ENCODE results near the gene MYL6B.
A peak's percentile ranks its signal among the peaks of the same experiment; 100 is the strongest.

Gene MYL6B

GRCh38 chr12:56143870-56144269 is 8.5 kb upstream of the MYL6B start:
- no peak for TF ChIP-seq CTCF (conservative IDR thresholded peaks at IDR 0.05; ENCODE audit: low read length)
- no peak for DNase-seq (ENCODE audit: low read depth)
- H3K4me3 ChIP-seq (ENCODE audit: low read length), result no peak overlapping the region

- TF ChIP-seq CTCF (conservative IDR thresholded peaks at IDR 0.05; ENCODE audit: low read length), result no peak
- H3K4me3 ChIP-seq (ENCODE audit: low read length), result no peak overlapping the region
- DNase-seq (ENCODE audit: low read depth), result no peak
These were observed 7.2 kb upstream of the MYL6B start for GRCh38 chr12:56145217-56145616.

- H3K4me3 ChIP-seq (ENCODE audit: low read length), result no peak overlapping the region
- DNase-seq (ENCODE audit: low read depth), result no peak
- no peak for TF ChIP-seq CTCF (conservative IDR thresholded peaks at IDR 0.05; ENCODE audit: low read length)
These were observed 5.6 kb upstream of the MYL6B start for GRCh38 chr12:56146492-56147460.

GRCh38 chr12:56150563-56150962 is 1.8 kb upstream of the MYL6B start:
- no peak for DNase-seq (ENCODE audit: low read depth)
- no peak overlapping the region for H3K4me3 ChIP-seq (ENCODE audit: low read length)
- TF ChIP-seq CTCF (conservative IDR thresholded peaks at IDR 0.05; ENCODE audit: low read length), result no peak

- no peak for DNase-seq (ENCODE audit: low read depth)
- peak overlapping the region; percentile 75 for H3K4me3 ChIP-seq (ENCODE audit: low read length)
- peak; percentile 33 for TF ChIP-seq CTCF (conservative IDR thresholded peaks at IDR 0.05; ENCODE audit: low read length)
These were observed 685 bp upstream of the MYL6B start for GRCh38 chr12:56151672-56152131.

GRCh38 chr12:56152756-56153677 is 630 bp downstream of the MYL6B start:
- no peak for DNase-seq (ENCODE audit: low read depth)
- peak overlapping the region; percentile 75 for H3K4me3 ChIP-seq (ENCODE audit: low read length)
- TF ChIP-seq CTCF (conservative IDR thresholded peaks at IDR 0.05; ENCODE audit: low read length), result no peak
